ENCODE results near the gene WDSUB1. TPM values are rescaled to one million over a fixed set of nuclear protein-coding genes. Genes with fewer than 3 reads are reported as not detected.

WDSUB1 gene
- total RNA-seq, 1 experiment from 2014 or later, result 6.9 TPM

DNA sequence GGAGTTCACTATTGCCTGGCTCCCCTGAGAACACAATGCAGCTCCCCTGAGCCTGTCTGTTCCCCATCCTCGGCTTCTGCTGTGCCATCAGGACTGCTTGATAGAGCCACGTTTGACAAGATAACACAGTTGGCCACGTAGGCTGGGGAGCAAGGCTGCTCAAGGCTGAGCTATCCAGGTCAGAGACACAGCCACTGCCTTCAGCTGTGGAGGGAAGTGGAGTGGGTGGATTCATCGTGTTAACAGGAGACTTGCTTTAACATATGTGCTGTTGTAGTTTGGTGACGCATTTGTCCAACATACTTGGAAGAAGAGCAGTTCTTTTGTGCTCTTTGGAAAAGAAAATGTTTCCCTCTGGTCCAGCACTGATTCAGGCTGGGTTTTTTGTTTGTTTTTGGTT lies 68.8 kb downstream of the WDSUB1 start:
- Histone ChIP-seq H3K4me2 (no peak overlapping the region), H3K27me3 (ENCODE audit: insufficient read depth, low read depth) (no peaks in the 10 kb centered on the region), H3K79me2 (ENCODE audit: low read depth) (no peaks in the 10 kb centered on the region), H3K4me1 (replicated peaks; ENCODE audit: insufficient read depth) (no peaks in the 10 kb centered on the region), H2AFZ (no peak overlapping the region), H3K4me3 (no peak overlapping the region), H3K9me2 (ENCODE audit: insufficient read depth) (no peaks in the 10 kb centered on the region), H3K9me3 (ENCODE audit: insufficient read depth, low read depth) (no peaks in the 10 kb centered on the region), H3K27ac (no peak overlapping the region), H3F3A (ENCODE audit: insufficient read depth, low read depth) (no peaks in the 10 kb centered on the region), H4K20me1 (ENCODE audit: insufficient read depth) (no peaks in the 10 kb centered on the region), H3K36me3 (ENCODE audit: low read depth) (no peaks in the 10 kb centered on the region)
- no TSS peak for BruUV-seq (replicated peaks)
- ChIA-PET POLR2A (ENCODE audit: unreplicated experiment) (no interaction called here), CTCF (no interaction called here)
- no peak for DNase-seq
- intact Hi-C loops (cut with micrococcal nuclease; ENCODE audit: unreplicated experiment), result no loop called here
- TF ChIP-seq, protein P1, sequence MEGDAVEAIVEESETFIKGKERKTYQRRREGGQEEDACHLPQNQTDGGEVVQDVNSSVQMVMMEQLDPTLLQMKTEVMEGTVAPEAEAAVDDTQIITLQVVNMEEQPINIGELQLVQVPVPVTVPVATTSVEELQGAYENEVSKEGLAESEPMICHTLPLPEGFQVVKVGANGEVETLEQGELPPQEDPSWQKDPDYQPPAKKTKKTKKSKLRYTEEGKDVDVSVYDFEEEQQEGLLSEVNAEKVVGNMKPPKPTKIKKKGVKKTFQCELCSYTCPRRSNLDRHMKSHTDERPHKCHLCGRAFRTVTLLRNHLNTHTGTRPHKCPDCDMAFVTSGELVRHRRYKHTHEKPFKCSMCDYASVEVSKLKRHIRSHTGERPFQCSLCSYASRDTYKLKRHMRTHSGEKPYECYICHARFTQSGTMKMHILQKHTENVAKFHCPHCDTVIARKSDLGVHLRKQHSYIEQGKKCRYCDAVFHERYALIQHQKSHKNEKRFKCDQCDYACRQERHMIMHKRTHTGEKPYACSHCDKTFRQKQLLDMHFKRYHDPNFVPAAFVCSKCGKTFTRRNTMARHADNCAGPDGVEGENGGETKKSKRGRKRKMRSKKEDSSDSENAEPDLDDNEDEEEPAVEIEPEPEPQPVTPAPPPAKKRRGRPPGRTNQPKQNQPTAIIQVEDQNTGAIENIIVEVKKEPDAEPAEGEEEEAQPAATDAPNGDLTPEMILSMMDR (conservative IDR thresholded peaks at IDR 0.05), result no peak
- no peak for TF ChIP-seq EZH2 (IDR thresholded peaks at IDR 0.05; ENCODE audit: low read depth)

GRCh38 chr2:159215116-159215515 lies 71.4 kb downstream of the WDSUB1 start:
- intact Hi-C loops (cut with micrococcal nuclease; ENCODE audit: unreplicated experiment), result no loop called here
- Histone ChIP-seq H3K27me3 (ENCODE audit: insufficient read depth, low read depth) (no peaks in the 10 kb centered on the region), H3K79me2 (ENCODE audit: low read depth) (no peaks in the 10 kb centered on the region), H3K36me3 (ENCODE audit: low read depth) (no peaks in the 10 kb centered on the region), H4K20me1 (ENCODE audit: insufficient read depth) (no peaks in the 10 kb centered on the region), H3K4me2 (no peak overlapping the region), H3K27ac (no peak overlapping the region), H3K9me3 (ENCODE audit: insufficient read depth, low read depth) (no peaks in the 10 kb centered on the region), H3K4me1 (replicated peaks; ENCODE audit: insufficient read depth) (no peaks in the 10 kb centered on the region), H2AFZ (no peak overlapping the region), H3F3A (ENCODE audit: insufficient read depth, low read depth) (no peaks in the 10 kb centered on the region), H3K9me2 (ENCODE audit: insufficient read depth) (no peaks in the 10 kb centered on the region), H3K4me3 (no peak overlapping the region)
- no peak for TF ChIP-seq EZH2 (IDR thresholded peaks at IDR 0.05; ENCODE audit: low read depth)
- TF ChIP-seq, protein P1 (conservative IDR thresholded peaks at IDR 0.05), result no peak
- no peak for DNase-seq
- no TSS peak for BruUV-seq (replicated peaks)
- CTCF ChIA-PET, result no interaction called here
- POLR2A ChIA-PET (ENCODE audit: unreplicated experiment), result no interaction called here

DNA sequence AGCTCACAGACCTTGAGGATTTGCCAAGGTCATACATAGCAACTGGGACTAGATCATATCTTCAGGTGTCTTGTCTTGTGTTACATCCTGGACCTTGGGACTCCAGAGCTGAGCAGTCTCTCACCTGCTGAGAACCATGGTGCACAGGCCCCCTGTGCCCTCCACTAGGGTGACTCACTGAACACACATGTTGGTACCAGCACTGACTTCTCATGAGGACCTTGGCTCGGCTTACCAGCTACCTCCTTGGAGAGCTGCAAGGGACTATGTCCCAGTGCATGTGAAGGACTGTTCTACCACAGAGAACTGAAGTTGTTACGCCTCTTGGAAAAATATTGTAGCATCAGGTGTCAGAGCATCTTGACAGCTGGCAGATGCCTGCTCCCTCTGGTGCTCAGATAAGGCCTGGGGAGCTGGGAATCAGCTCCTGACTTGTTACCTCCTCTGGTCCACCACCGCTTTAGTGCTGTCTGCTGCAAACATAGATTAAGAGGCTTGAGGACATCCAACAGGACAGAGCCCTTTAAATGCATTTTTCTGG lies 72.1 kb downstream of the WDSUB1 start:
- H2AFZ ChIP-seq, result no peak overlapping the region
- no peaks in the 10 kb centered on the region for H3K27me3 ChIP-seq (ENCODE audit: insufficient read depth, low read depth)
- no peaks in the 10 kb centered on the region for H3F3A ChIP-seq (ENCODE audit: insufficient read depth, low read depth)
- H3K9me2 ChIP-seq (ENCODE audit: insufficient read depth), result no peaks in the 10 kb centered on the region
- no peaks in the 10 kb centered on the region for H3K36me3 ChIP-seq (ENCODE audit: low read depth)
- no peaks in the 10 kb centered on the region for H3K79me2 ChIP-seq (ENCODE audit: low read depth)
- intact Hi-C loops (cut with micrococcal nuclease; ENCODE audit: unreplicated experiment), result no loop called here
- BruUV-seq (replicated peaks), result no TSS peak
- H3K27ac ChIP-seq, result no peak overlapping the region
- H3K9me3 ChIP-seq (ENCODE audit: insufficient read depth, low read depth), result no peaks in the 10 kb centered on the region
- no peaks in the 10 kb centered on the region for H3K4me1 ChIP-seq (replicated peaks; ENCODE audit: insufficient read depth)
- ChIA-PET POLR2A (ENCODE audit: unreplicated experiment) (no interaction called here), CTCF (no interaction called here)
- DNase-seq, result no peak
- TF ChIP-seq, protein P1 (conservative IDR thresholded peaks at IDR 0.05), result no peak
- TF ChIP-seq EZH2 (IDR thresholded peaks at IDR 0.05; ENCODE audit: low read depth), result no peak
- H3K4me2 ChIP-seq, result no peak overlapping the region
- H3K4me3 ChIP-seq, result no peak overlapping the region
- H4K20me1 ChIP-seq (ENCODE audit: insufficient read depth), result no peaks in the 10 kb centered on the region

Measured in PC-9 (cell line).